HepG2 (cell line): ENCODE measurements around the gene MRM3. TPM values are rescaled to one million over a fixed set of nuclear protein-coding genes. Genes with fewer than 3 reads are reported as not detected.
A peak's percentile ranks its signal among the peaks of the same experiment; 100 is the strongest.

ENCODE experiments used
- ARID3A ChIP-seq: IDR thresholded peaks from 2 replicates; pipeline ENCODE4 v1.6.1; 2012; ENCODE audit warnings: low read depth, low read length, improper control_type of control experiment
- ATF1 ChIP-seq: IDR thresholded peaks from 2 replicates; pipeline ENCODE4 v1.6.1; 2016; ENCODE audit warnings: mild to moderate bottlenecking, control low read depth
- FOXP4 ChIP-seq: sonication (generic); formaldehyde crosslinking; IDR thresholded peaks from 2 replicates; pipeline ENCODE4 v1.4.0; 2020; ENCODE audit warnings: missing genetic modification reagents
- HNRNPH1 ChIP-seq: fragments of 200-400 bp; formaldehyde crosslinking; optimal IDR thresholded peaks from 2 replicates; pipeline ENCODE3; 2017; ENCODE audit warnings: mild to moderate bottlenecking, low read depth, low read length
- KDM5A ChIP-seq: fragments of 200-600 bp; sonication (generic); IDR thresholded peaks from 2 replicates; pipeline ENCODE4 v1.7.0; 2018; ENCODE audit warnings: antibody characterized with exemption, mild to moderate bottlenecking, low read length, borderline replicate concordance
- MAZ ChIP-seq, 2 experiments: sonication (generic) in 1 of 2; formaldehyde crosslinking in 1 of 2; IDR thresholded peaks; 2 replicates each; pipeline versions ENCODE4 v1.5.0 to v1.6.1; 2012 to 2020; ENCODE audit warnings: low read depth in 2 of 2, mild to moderate bottlenecking in 2 of 2, borderline replicate concordance in 1 of 2, improper control_type of control experiment in 1 of 2, low read length in 1 of 2, missing genetic modification reagents in 1 of 2, moderate library complexity in 1 of 2
- MIXL1 ChIP-seq: IDR thresholded peaks from 2 replicates; pipeline ENCODE4 v1.6.1; 2016
- NFYC ChIP-seq: IDR thresholded peaks from 2 replicates; pipeline ENCODE4 v1.6.1; 2016; ENCODE audit warnings: missing genetic modification reagents, missing compliant biosample characterization
- NONO ChIP-seq, 2 experiments: fragments of 450-650 bp in 1 of 2; sonication (generic) in 1 of 2; formaldehyde crosslinking in 1 of 2; IDR thresholded peaks in 1 of 2; conservative IDR thresholded peaks in 1 of 2; 2 replicates each; pipeline versions ENCODE4 v1.6.1 to v1.8.0; 2017 to 2022; ENCODE audit warnings: mild to moderate bottlenecking in 1 of 2, missing genetic modification reagents in 1 of 2, moderate library complexity in 1 of 2
- RFX1 ChIP-seq: fragments of 450-650 bp; IDR thresholded peaks from 2 replicates; pipeline ENCODE4 v1.6.1; 2017
- RFXANK ChIP-seq: IDR thresholded peaks from 2 replicates; pipeline ENCODE4 v1.6.1; 2016
- SOX5 ChIP-seq: IDR thresholded peaks from 2 replicates; pipeline ENCODE4 v1.6.1; 2016; ENCODE audit warnings: borderline replicate concordance
- SSRP1 ChIP-seq: IDR thresholded peaks from 2 replicates; pipeline ENCODE4 v1.6.1; 2016; ENCODE audit warnings: control low read depth
- TFDP2 ChIP-seq: sonication (generic); formaldehyde crosslinking; IDR thresholded peaks from 2 replicates; pipeline ENCODE4 v1.4.0; 2020; ENCODE audit warnings: missing genetic modification reagents
- YEATS2 ChIP-seq: sonication (generic); formaldehyde crosslinking; IDR thresholded peaks from 2 replicates; pipeline ENCODE4 v1.4.0; 2020; ENCODE audit warnings: missing genetic modification reagents, borderline replicate concordance
- ZNF121 ChIP-seq: sonication (generic); formaldehyde crosslinking; IDR thresholded peaks from 2 replicates; pipeline ENCODE4 v1.5.0; 2020; ENCODE audit warnings: mild to moderate bottlenecking, missing genetic modification reagents
- ZNF317 ChIP-seq: sonication (generic); formaldehyde crosslinking; IDR thresholded peaks from 2 replicates; pipeline ENCODE4 v1.5.0; 2020; ENCODE audit warnings: mild to moderate bottlenecking, missing genetic modification reagents
- ZNF362 ChIP-seq: sonication (generic); formaldehyde crosslinking; IDR thresholded peaks from 2 replicates; pipeline ENCODE4 v1.4.0; 2020; ENCODE audit warnings: missing genetic modification reagents, mild to moderate bottlenecking, borderline replicate concordance
- ZNF484 ChIP-seq: sonication (generic); formaldehyde crosslinking; IDR thresholded peaks from 2 replicates; pipeline ENCODE4 v1.5.1; 2020; ENCODE audit warnings: mild to moderate bottlenecking, low read depth, missing genetic modification reagents, borderline replicate concordance
- ZUFSP ChIP-seq: sonication (generic); formaldehyde crosslinking; IDR thresholded peaks from 2 replicates; pipeline ENCODE4 v1.9.0; 2021; ENCODE audit warnings: missing genetic modification reagents, mild to moderate bottlenecking, borderline replicate concordance
- polyA plus RNA-seq, 8 experiments: library from polyadenylated mRNA; depleted of rRNA in 3 of 8; stranded (reverse) in 7 of 8; unstranded in 1 of 8; fragments of >200 nt; fragmentation: Illumina TruSeq in 4 of 8; extraction: Trizol in 4 of 8; gene quantifications; 2 replicates each; pipeline versions ENCODE4 v1.2.1 to v1.2.3, GENCODE V29; 2011 to 2016; ENCODE audit warnings: low read depth in 4 of 8, missing spikeins in 1 of 8, mixed read lengths in 1 of 8; ENCODE audit not compliant: insufficient read depth in 1 of 8
- total RNA-seq, 5 experiments: library from RNA; depleted of rRNA; stranded (reverse); fragments of >200 nt; fragmentation: Illumina TruSeq; extraction: Trizol; gene quantifications; 2 replicates each; pipeline ENCODE4 v1.2.3, GENCODE V29; 2016; ENCODE audit warnings: low read depth in 1 of 5

The MRM3 gene
- total and polyA plus RNA-seq, 2 of the 13 experiments (the other 11 are each of a cell fraction or from before 2014, with no cell fraction given), result 12.3 to 25.5 TPM

- TF ChIP-seq NFYC, result peak; percentile 60; the same call in 1 of the 2 replicates
- TF ChIP-seq YEATS2 (CRISPR knock-in tag), result peak; percentile 95; the same call in 1 of the 2 replicates
- TF ChIP-seq MIXL1 (CRISPR knock-in tag), result no peak; the same call in 1 of the 2 replicates
- no peak for TF ChIP-seq HNRNPH1
- no peak for TF ChIP-seq ZUFSP (CRISPR knock-in tag)
- TF ChIP-seq NONO (IDR thresholded peaks at IDR 0.05), result no peak
- TF ChIP-seq NONO (CRISPR knock-in tag; conservative IDR thresholded peaks at IDR 0.05), result peak; percentile 98
- peak; percentile 94 for TF ChIP-seq TFDP2 (CRISPR knock-in tag)
- TF ChIP-seq ZNF362 (CRISPR knock-in tag), result no peak
- 0 out of 2 replicates have a peak, but pooled peaks have one; percentile 9 for TF ChIP-seq ARID3A
- 0 out of 2 replicates have a peak, but pooled peaks have one; percentile 43 for TF ChIP-seq SSRP1 (CRISPR knock-in tag)
- no peak; the same call in 1 of the 2 replicates for TF ChIP-seq MAZ (IDR thresholded peaks at IDR 0.05; ENCODE audit: borderline replicate concordance, low read depth, low read length)
- TF ChIP-seq MAZ (CRISPR knock-in tag; IDR thresholded peaks at IDR 0.05; ENCODE audit: low read depth), result peak; percentile 93
- peak; percentile 100 for TF ChIP-seq KDM5A
- no peak for TF ChIP-seq RFX1
- TF ChIP-seq SOX5, result peak; percentile 56; the same call in 1 of the 2 replicates
- peak; percentile 100 for TF ChIP-seq ATF1 (CRISPR knock-in tag)
- no peak for TF ChIP-seq ZNF121 (CRISPR knock-in tag)
- TF ChIP-seq ZNF484 (CRISPR knock-in tag), result no peak
- no peak for TF ChIP-seq FOXP4 (CRISPR knock-in tag)
- peak; percentile 34; the same call in 1 of the 2 replicates for TF ChIP-seq RFXANK (CRISPR knock-in tag)
- peak; percentile 78; the same call in 1 of the 2 replicates for TF ChIP-seq ZNF317
Observed at GRCh38 chr17:781805-782731, at the start of gene MRM3, which contains the start of gene GLOD4 (continued).
